HG02981 (cell line): ENCODE measurements around the gene LIM2.
"Not testable (repeated sequence)": the region's sequence is repeated elsewhere in the genome, so short reads cannot be mapped to it uniquely, and the experiment has no call there.

Experiments used
- ATAC-seq: cut with Tn5 transposase; IDR thresholded peaks from one replicate; pipeline ENCODE4 v1.9.1; 2021; ENCODE audit warnings: mild to moderate bottlenecking, moderate library complexity; ENCODE audit not compliant: unreplicated experiment

The LIM2 gene, protein sequence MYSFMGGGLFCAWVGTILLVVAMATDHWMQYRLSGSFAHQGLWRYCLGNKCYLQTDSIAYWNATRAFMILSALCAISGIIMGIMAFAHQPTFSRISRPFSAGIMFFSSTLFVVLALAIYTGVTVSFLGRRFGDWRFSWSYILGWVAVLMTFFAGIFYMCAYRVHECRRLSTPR

DNA sequence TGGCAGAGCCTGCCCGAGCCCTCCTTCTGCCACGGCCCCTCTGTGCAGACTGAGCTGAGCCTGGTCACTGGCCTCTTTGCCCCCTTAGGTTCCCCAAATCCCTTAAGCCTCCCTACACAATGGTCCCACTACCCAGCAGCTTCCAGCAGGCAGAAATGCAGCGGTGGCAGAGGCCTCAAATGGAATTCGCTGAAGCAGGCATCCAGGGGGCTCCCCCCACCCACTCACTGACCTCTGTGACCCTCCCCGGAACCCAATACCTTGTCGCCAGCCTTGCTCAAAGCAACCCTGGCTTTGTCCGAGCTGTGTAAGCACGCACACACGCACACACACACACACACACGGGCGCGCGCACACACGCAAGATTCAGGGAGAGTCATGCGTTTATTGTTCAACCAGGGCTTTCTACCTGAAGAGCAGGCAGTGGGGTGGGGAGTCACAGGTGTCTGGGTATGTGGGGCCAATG lies at the start of gene LIM2:
TSS of gene LIM2 (minus strand) at position 51 of the 466 bp plus-strand sequence. CDS start 531 bp downstream, outside the sequence.
- no peak for ATAC-seq

DNA sequence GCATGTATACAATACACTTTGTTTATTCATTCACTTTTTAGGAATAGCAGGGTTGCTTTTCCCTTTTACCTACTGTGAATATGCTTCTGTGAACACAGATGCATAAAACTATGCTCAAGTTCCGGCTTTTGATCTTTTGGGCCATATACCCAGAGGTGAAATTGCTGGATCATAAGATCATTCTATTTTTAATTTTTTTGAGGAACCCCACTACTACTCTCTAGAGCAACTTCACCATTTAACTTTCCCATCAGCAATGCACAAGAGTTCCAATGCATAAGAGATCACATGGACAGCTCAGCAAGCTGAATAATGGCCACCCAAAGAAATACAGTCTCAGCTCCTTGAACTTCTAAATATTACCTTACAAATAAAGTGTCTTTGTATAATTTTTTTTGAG lies 46.7 kb upstream of the LIM2 start:
- ATAC-seq = no peak

DNA sequence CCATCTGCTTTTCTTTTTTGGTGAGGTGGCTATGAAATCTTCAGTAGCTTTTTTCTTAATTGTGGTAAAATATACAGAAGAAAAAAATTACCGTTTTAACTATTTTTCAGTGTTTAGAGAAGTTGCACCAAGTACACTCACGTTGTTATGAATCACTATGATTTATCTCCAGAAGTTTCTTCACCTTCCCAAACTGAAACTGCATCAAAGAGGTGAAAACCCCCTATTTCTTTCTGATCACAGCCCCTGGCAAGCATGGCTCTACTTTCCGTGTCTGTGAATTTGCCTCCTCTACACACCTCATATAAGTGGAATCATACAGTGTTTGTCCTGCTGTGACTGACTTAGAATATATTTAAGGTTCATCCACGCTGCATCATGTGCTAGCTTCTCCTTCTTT lies 45.3 kb upstream of the LIM2 start:
- ATAC-seq = no peak

DNA sequence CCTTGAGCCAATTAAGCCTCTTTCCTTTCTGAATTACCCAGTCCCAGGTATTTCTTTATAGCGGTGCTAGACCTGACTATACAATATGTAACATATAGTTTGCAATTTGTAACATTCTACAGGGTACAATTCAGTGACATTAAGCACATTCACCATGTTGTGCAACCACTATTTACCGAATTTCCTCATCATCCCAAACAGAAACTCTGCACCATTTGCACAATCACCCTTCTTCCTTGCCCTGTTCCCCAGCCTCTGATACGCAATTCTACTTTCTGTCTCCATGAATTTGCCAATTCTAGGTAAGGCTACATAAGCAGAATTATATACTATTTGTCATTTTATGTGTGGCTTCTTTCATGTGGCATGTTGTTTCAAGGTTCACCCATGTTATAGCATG lies 43.4 kb upstream of the LIM2 start:
- no peak for ATAC-seq

DNA sequence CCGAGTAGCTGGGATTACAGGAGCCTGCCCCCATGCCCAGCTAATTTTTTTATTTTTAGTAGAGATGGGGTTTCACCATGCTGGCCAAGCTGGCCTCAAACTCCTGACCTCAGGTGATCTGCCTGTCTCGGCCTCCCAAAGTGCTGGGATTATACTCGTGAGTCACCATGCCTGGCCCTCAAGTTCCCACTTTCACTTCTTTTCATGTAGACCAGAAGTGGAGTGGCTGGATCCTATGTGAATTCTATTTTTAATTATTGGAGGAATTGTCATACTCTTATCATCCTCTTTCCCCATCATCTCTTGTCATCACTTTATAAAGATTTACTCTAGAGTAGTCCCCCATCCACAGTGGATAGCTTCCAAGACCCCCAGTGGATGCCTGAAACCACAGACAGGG lies 42.4 kb upstream of the LIM2 start:
- no peak for ATAC-seq

DNA sequence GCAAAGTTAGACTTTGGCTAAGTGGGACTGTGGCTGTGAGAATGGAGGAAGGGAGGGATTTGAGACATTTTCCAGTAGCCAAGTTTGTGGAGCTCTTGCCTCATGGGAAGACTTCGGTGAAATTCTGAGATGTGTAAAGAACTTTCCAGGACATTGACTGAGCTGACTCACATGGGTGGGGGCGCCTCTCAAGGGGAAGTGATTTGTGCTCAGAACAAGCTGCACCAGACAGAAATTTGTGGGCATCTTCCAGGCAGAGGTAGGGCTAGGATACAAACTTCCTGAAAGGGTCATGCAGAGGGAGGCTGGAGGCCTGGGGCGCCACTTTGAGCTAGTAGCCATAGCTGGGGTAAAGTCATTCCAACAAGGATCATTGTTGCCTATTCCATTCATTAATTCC lies 39.4 kb upstream of the LIM2 start:
- ATAC-seq = no peak

DNA sequence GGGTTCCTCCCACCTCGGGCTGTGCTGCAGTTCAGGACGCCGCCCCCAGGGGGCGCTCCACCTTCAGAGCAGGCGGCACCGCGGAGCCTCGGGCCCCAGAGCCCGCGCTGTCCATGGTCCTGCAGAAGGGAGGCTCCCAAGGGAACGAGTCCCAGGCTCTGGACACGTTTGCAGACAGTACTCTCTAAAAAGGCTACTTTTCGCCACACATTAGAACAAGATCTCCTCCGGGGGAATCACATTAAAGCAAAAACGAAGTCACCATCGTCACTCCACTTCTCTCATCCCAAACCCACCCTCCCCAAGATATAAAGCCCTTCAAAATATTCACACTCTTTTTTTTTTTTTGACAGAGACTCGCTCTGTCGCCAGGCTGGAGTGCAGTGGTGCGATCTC lies 34.3 kb upstream of the LIM2 start:
- no peak for ATAC-seq

DNA sequence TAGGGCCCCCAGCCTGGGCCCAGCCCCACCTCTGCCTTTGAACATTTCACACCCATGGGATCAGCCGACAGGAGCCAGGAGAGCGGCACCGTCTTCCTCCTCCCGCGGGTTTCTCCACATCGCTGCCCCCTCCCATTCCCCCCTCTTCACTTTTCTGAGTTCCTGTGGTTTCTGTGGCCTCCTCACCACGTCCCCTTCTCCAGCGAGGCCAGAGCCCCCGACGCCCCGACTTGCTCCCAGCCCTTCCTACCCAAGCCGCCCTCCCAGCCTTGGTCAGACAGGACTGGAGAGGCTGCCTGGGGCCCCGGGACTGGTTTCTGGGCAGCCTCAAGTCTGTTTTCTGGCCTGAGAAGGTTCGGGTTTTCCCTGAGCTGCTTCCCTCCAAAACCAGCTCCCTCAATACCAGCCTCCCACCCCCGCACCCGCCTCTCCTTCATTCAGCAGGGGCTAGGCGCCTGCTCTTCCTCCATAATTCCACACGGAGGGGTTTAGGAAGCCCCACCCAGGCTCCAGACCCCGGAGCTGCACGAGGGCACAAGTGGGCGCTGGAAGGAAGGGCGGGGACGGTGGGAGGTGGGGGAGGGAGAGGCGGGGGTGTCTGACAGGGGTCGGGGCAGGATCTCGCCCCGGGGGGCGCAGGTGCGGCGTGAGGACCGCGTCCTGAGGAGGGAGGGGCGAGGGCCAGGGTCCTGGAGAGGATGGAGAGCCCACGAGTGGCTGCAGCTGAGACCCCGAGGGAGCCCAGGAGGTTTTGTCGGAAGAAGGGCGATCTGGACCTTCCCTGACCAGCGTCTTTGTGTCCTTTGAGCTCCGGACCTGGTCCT lies 33.7 kb upstream of the LIM2 start:
- no peak for ATAC-seq

DNA sequence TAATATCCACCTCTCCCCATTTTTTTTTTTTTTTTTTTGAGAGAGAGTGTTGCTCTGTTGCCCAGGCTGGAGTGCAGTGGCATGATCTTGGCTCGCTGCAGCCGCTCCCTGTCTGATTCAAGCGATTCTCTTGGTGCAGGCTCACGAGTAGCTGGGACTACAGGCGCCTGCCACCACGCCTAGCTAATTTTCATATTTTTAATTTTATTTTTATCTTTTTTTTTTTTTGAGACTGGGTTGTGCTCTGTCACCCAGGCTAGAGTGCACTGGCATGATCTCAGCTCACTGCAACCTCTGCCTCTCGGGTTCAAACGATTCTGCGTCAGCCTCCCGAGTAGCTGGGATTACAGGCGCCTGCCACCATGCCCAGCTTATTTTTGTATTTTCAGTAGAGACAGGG lies 32.7 kb upstream of the LIM2 start:
- not testable (repeated sequence) for ATAC-seq

DNA sequence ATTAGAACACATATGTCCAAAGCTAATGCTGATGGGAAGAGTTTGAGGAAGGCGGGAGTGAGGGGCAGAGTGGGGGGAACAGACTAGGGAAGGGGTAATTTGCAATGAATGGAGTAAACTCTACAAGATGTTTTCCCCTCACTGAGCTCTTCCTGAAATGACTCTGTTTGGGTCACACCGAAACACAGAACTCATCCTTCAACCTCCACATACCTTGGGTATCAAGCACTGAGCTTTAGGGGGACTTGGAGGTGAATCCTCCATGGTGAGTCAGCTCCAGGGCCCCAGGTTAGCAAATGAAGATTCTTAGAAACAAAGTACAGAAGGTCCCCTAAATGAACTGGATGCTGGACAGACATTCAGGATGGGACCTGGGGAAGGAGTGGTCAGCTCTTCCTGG lies 30.9 kb upstream of the LIM2 start:
- ATAC-seq = no peak

DNA sequence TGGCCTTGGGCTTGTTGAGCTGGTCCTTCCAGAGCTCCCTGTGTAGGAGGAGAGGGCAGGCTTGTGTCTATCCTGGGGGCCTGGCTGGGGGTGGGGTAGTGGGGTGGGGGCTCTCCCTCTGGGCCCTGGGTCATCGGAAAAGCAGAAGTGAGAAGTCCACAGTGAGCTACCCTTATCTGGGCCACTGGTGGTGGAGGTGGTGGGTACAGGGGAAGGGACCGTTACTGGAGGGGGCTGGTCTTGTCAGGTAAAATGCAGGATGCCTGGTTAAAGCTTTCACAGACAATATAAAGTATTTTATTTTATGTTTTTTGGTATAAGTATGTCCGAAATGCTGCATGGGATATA lies 30.0 kb upstream of the LIM2 start:
- ATAC-seq = peak; percentile 27

DNA sequence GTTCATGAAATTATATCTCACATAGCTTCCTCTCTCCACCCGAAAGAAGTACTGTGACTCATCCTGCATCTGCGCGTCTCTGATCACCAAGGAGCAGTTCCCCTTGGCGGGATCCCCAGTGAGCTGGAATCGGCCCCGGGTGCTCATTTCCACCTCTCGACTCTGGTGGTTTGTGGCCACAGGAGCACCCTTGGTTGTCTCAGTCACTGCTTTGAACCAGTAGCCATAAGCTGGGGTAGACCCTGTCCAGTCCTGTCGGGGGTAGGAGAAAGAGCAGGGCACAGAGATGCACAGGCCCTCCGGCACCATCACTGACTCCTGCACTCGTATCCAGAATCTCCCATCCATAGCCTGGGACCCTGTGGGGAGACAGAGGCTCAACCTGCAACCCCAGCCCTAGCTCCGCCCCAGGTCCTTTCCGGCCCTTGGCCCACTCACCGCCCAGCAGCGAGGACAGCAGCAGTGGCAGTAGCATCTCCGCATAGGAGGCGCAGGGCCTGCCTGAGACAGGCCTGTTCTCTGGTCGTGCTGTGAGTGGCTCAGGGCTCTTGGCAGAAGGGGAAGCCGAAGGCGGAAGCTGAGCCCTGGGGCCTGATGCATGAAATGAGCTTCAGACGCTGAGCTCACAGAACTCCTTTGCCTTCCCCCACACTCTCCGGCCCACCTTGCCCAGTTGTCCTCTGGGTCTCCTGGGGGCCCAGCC lies 29.5 kb upstream of the LIM2 start, which contains the start of gene SIGLEC10:
TSS of gene SIGLEC10 (minus strand) at position 536 of the 703 bp plus-strand sequence. CDS start at position 475, 61 bp downstream.
- peak; percentile 58 for ATAC-seq

DNA sequence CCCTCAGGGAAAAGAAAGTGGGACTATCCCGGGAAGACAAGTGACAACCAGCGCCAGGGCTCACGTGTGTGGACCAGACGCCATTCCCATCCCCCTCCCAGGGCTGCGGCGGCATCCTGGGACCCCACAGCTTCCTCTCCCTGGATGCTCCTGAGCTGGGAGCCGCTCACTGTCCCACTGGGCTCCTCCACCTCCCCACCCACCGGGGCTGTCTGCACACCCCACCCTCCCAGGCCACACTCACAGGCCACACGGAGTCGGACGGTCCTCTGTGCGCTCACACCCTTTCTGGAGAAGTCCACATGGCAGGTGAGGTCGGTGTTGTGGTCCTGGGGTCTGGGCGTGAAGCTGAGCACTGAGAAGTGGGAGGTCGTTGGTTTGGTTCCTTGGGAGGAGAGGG lies 28.6 kb upstream of the LIM2 start:
- ATAC-seq = not testable (repeated sequence)

DNA sequence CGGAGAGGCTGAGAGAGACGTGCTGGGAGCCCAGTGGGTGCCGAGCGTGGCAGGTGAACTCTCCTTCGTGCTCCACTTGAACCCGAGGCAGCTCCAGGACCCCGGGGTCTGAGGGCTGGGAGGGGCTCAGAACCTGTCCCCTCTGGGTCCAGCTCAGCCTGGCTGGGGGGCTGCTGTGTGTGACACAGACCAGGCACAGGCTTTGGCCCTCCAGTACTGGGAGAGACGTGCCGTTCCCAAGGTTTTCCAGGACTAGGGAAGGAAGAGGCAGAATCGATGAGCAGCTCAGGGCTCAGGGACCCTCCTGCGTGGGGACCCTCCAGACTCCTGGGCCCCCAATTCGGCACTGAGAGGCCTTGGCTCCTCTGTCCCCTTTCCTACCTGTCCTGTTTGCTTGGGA lies 27.4 kb upstream of the LIM2 start:
- no peak for ATAC-seq

DNA sequence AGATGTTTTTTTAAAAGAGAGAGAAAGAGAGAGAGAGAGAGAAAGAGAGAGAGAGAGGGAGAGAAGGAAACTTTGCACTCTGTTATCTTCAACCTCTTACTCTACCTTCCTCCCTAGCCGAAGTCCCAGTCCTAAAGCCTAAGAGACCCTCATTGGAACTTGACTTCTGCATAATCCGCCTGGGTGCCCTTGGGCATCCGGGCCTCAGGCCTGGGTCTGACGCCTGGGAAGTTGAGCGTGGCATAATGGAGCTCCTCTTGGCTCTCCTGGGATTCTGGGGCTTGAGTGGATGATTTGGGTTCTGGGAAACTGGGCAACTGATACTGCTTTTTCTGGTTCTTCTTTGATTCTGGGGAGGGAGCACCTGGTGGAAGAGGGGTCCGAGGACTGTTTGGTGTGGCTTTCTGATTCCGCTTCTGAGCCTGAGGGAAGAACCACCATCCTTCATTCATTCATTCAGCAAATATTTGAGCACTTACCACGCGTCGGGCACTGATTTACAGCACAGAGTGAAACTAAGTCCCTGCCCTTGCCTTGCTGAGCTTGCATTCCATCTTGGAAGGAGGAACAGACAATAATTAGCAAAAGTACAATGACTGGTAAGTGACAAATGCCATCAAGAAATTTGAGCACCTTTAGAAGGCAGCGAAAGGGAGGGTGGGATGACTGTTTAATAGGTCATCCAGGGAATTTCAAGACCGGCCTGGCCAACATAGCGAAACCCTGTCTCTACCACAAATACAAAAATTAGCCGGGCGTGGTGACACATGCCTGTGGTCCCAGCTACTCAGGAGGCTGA lies 23.4 kb upstream of the LIM2 start:
- no peak for ATAC-seq

DNA sequence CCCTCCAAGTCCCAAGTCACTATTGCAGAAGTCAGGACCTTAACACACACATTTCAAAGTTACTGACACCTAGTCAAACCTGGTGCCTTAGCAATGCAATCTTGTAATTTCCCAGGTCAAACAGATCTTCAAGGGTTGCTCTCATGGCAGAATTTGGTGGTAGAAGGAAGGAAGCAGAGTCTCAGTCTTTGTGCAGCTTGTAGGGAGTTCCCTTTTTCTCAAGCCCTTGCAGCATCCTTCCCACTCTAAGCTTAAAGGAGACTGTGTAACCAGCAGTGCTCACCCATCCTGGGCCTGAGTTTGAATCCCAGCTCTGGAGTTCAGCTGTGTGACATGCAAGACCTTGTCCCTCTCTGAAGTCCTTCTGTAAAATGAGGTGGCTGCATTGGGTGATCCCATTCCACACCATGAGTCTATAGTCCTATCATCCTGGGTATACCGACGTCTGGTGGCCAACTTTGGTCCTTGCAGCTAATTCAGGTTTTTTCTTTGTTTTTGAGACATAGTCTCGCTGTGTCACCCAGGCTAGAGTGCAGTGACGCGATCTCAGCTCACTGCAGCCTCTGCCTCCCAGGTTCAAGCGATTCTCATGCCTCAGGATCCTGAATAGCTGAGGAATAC lies 19.8 kb upstream of the LIM2 start:
- ATAC-seq = no peak

DNA sequence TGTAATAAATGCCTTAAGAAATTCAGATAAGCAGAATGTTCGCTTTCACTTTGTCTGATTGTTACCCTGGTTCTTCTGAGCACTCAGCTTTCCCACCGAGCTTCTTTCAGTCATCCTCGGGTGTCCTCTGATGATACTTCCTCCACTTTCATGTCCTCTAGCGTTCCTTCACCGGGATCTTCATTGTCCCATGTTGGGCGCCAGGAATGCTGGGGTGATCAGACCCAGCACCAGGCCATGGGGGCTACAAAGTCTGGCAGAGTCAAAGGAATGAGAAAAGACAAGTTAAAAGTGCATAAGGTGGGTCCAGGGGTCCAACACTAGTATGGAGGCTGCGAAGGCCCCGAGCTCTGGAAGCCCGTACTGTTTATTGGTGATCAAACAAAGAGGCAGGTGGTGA lies 14.3 kb upstream of the LIM2 start:
- ATAC-seq = no peak

DNA sequence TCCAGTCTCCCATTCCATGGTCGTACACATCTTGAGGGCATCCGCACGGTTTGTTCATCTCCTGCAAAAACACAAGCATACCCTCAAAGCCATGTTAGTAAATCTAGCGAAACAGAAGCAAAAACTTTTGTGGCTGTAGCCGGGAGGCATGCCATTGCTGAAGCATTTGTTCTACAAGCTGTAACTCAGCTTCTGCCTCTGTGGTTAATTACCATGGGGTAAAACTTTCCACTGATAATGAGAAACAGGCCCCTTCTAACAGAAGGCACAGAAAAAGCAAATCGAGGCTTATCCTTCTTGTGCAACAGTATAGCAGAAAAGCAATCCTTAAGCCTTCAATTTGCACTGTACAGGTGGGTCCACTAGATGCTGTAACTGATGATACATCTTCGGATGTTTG lies 12.2 kb upstream of the LIM2 start:
- ATAC-seq = not testable (repeated sequence)

DNA sequence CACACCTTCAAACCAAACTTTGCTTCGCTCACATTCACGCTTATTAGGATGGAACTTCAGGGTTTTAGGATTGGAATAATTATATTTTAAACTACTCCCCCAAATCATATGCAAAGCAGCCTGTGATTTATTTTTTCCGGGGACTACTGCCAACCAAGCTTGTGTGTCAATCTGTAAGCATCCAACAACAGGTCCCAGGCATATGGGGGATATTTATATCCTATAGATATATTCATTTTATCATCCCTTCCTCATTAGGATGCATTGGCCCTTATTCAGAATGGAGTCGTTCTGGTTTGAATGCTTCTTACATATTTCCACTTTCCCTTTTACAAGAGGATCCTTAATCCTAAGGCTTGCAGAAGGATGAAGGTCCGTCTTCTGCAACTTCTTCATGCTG lies 11.5 kb upstream of the LIM2 start:
- ATAC-seq = no peak

DNA sequence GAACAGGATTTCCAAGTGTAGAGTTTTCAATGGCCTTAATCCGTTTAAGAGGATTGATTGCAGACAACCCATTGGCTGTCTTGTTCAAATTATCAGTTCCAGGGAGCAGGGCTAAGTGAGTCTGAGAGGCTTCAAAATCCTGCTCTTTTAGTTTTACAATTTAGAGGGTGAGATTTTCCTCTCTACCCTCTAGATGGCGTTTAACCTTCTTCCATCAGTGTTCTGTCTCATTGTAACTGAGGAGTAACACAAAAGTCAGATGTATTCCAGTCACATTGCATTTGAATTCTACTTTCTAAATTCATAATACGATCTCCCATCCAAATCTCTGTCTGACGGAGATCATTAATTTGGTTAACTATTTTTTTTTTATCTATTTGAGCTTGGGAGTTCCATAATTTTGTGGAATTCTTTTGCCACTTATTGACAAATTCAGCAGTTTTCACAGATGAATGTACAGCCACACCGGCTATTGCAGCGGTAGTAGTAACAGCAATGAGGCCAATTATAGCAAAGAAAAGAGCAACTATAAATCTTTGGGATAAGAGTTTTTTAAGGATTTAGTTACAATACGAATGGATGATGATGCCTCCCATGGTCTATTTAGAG lies 10.4 kb upstream of the LIM2 start:
- ATAC-seq = no peak
